GM15510 (cell line): Measurements from ENCODE around the gene CRIM1.

Source experiments
- POLR2A ChIP-seq: IDR thresholded peaks from 3 replicates; pipeline ENCODE4 v1.6.1; 2011; ENCODE audit warnings: borderline replicate concordance; ENCODE audit not compliant: insufficient read length; ENCODE audit errors: extremely low read depth

The CRIM1 gene

DNA sequence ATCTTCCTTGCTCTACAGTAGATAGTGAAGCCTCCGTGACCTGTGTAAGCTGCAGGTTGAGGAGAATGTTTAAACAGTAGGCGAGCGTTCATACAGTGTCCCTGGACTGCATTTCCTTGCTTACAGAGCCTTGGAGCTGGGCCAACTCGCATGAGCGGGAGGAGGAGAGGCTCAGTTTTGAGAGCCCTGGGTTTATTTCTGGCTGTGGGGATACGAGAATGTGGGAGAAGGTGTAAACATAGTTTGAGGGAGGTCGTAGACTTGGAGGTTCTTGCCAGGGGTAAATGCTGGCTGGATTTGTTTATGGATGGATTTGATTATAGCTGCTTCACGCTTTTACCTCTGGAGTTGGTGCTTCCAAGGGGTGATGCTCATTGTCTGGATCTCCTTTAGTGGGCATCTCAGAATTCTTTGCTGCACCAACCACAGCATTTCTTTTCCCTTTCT is 20.8 kb downstream of the CRIM1 start:
- no peak for TF ChIP-seq POLR2A

DNA sequence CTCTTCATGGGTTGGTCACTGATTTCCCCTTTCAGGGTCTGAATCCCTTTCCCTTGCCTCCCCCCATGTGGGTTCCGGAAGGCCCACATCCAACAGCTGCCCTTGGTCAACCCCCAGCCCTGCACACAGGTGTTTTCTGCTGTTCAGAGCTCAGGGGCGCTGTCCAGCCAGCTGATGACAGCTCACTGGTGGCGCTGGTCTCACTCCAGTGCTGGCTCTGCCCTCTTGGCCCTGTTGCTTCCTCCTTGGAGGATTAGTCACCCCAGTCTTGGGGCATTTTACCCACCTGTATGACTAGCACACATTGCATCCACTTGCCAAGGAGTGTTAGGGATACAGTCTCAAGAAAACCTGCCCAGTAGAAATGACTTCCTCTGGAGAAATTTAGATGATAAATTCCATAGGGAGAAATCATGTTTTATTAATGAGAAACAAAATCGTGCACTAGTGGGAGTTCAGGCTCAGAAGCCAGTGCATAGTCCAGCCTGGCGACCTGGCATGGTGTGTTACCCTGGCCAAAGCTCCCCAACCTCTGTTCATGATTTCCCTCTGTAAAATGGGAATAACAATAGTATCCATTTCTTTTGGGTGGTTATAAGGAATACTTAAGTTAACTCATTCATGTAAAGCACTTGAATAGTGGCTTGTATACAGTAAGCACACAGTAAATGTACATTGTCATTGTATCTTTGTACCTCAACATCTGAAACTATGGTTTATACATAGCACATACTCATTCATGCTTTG is 21.6 kb downstream of the CRIM1 start:
- no peak for TF ChIP-seq POLR2A

DNA sequence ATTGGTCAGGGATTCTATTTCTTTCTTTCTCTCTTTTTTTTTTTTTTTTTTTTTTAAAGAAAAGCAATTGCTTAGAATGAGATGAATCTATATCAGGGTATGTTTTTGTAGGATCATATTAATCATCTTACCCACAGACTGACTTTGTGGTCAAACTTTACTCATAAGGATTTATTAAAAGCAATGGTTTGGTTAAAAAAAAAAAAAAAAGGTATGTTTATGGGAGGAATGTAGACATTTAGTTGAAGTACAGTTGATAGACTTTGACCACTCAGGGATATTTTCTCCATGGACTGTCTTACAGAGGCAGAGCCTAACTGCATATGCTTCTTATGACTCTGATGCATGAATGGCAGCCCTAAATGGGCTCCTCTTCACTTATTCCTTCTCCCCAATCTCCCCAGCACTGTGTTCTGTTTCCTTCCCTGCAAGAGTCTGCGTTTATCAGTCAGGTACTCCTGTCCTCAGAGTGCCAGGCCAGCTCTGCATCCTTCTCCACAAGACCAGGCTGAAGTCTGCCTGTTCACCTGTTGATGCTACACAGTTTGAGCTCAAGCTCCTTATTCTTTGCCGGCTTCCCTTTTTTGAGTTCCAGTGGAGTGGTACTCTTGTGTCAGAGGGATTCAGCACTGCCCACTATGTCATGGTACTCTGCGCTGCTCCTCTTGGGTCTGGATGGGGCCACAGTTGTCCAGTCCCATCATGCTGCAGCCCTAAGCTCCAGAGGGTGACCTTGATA is 24.3 kb downstream of the CRIM1 start:
- no peak for TF ChIP-seq POLR2A

DNA sequence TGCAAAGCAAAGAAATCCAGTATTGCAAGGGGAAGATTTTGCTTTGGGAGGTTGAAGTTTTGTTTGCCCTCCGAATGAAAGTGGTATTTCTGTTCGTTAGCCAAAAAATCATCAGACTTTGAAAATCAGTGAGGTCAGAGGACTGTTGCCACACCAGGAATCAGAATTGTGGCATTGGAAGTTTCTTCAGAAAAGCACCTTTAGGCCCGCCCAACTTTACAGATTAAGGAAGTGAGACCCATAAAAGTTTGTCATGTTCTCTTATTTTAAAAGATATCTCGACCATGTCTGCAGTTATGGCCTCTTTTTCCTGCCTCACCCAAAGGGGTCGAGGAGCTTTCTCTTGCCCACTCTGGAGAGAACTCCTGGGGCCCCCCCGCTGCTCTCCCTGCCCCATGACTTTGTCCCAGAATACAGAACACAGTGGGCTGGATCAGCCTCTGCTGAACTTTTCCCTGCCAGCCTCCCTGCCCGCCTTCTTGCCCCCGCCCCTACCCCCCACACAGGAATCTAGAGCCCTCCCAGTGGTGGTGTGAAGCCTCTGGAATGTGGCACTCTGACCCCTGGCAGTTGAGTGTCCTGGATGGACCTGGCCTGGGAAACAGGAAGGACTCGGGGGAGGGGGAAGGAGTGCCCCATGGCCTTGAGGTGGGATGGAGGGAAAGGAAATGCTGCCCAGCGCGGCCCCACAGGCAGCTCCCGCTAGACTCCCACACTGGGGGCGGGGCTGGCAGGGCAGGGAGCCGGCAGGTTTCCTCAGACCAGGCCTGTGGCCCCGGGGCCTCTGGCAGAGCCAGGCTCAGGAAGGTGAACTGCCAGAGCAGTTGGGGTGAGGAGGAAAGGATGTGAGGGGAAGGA is 25.3 kb downstream of the CRIM1 start:
- TF ChIP-seq POLR2A = no peak

DNA sequence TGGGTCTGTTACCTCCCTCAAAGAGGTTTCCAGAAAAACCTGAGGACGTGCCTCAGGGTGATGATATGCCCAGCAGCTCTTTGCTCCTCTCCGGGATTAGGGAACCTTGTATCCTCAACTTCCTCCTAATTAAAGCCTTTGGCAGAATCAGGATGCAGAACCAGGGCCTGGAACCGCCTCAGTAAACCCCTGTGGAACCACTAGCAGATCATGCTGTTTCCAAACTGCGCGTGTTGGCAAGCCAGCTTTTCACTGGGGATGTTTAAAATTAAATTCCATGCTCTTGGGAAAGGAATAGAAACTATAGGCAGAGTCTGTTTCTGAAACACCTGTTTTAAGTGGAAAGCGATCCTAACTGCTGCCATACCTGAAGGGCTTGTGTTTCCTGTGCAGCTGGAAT is 26.4 kb downstream of the CRIM1 start:
- TF ChIP-seq POLR2A = no peak

DNA sequence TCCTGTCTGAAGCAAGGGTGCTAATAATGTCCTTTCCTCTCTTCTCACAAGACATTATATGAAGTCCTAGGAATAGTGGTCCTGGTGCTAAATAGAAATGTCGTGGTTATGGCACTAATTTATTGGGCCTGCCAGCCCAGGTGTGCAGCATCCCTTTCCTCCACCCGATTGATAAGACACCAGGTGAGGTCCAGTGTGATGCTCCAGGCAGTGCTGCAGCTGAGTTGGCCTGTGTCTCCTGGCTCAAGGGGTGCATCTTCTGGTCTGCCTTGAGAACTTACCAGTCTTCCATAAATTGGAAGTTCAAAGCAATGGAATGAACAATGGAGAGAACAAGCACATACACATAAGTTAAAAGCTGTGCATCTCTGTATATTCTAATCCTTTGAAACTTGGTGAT is 26.9 kb downstream of the CRIM1 start:
- no peak for TF ChIP-seq POLR2A

DNA sequence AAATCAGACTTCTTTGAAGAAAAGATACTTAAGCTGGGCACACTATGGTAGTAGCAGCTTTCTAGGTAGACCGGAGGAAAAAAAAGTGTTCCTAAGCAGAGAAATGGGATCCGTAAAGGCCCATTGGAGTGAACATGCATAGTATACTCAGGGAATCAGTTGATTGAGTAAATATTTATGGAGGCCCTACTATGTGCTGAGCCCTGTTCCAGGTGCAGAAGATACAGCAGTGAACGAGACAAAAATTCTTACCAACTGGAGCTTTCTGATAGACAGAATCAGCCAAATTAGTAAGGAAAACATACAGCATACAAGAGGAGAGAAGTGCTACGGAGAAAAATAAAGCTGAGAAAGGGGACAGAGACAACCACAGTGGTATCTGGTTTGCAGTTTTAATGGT is 28.1 kb downstream of the CRIM1 start:
- TF ChIP-seq POLR2A = no peak

DNA sequence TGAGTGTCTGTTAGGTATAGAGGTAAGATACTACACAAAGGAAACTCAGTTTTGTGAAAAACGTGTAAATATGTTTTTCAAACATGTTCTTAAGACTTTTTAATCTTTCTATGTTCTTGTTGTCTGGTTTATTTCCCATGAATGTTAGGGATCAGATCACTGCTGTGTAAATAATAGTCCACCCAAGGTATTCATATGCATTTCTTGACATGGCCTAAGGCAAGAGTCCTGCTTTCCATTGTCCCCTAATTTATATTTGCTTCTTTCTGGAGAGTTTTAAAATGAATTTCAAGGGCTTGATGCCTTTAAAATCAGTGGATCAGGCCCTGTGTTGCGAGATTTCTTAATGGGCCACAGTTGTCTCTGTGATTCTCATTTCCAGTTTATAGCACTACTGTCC is 28.9 kb downstream of the CRIM1 start:
- TF ChIP-seq POLR2A = no peak

DNA sequence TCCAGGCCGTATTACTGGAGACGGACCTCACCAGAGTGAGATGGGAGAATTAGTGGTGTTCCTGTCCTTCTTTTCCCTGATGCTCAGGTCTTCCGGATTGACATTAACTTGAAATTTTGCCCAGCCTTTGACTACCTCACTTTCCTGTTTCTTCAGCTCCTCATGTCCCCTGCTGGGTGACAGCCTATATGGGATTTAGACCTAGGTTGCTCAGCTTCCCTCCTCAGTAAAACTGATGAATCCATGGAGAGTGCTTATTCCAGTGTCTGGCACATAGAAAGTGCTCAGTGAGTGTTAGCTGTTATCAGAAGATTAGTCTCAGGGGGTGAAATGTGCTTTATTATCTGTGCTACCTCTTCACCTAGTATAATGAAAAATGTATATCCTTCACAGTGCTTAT is 30.0 kb downstream of the CRIM1 start:
- TF ChIP-seq POLR2A = no peak

DNA sequence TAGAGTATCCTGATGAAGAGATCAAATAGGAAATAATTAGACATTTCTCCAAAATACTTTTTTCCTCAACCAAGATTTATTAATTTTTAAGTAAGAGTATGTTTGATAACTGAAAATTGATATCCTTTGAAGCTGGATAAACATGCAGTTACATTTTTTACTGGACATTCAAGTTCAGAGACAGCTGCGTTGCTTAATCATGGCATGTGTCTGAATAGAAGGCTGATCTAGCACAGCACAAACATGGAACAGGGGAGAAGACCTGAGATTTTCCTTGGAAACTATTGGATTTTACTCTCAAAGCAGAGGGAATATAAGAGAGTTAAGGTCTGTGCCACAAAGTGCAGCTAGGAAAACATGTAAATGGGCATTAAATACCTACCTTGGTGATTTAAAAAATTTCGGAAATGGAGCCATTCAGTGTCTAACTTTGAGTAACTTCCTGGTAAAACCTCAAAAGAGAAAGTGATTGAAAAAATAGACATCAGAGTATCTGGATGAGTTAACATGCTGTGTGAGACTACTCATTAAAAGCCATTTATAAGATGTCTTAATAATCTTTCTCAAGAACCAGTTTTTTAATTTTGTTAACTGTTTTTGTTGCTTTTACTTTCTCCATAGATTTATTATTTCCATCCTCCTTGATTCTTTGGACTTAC is 31.8 kb downstream of the CRIM1 start:
- TF ChIP-seq POLR2A = no peak

DNA sequence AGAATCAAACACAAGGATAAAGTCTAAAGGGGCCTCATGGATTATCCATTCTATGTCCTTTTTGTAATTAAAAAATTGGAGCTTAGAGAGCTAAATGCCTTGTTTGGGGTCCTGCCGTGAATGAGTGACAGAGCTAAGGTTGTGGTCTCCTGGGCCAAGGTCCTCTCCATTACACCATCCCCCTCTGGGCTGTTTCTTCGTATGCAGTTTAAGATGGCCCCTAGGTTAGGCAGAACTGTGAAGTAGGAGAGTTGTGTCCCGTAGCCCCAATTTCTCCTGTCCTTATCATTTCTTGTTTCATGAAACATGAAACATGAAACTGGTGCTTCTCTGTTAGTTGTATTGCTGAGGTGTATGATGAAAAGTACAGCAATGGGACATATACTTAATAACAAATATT is 32.9 kb downstream of the CRIM1 start:
- TF ChIP-seq POLR2A = no peak

DNA sequence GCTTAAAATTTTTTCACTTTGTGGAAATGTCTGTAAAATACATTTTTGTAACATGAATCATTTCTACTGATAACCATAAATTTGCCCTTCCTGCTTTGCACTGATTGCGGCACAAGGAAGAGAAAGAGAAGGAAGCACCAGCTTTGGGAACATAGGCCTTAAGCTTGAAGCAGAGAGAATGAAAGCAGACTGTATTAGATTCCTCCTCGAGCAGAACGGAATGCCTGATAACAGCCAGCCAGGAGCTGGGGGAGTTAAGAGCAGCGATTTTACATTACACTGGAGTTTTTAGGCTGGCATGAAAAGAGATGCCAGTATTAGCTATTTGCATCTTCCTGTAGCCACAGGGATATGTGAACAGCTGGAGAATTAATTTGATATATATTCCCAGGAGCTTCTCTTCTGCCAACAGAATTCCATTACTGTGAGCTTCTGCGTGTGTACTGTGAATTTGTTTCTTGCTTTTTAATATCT is 33.5 kb downstream of the CRIM1 start:
- TF ChIP-seq POLR2A = no peak

DNA sequence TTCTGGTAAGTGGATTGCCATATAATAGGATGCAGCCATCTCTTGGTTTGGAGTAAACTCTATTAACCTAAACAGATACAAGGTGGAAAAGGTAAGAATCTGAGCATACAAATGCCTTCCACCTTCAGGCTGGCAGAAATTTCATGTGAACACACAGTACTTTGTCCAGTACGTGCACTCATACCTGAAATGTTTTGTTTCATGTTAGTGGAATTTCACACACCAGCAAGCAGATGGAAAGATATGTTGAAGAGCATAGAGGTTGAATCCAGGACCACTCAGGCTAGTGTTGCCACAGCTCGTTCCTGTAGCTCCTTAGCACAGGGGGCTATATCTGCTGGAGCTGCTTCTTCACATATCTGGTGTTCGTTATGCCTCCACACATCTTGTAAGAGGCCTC is 34.0 kb downstream of the CRIM1 start:
- no peak for TF ChIP-seq POLR2A

DNA sequence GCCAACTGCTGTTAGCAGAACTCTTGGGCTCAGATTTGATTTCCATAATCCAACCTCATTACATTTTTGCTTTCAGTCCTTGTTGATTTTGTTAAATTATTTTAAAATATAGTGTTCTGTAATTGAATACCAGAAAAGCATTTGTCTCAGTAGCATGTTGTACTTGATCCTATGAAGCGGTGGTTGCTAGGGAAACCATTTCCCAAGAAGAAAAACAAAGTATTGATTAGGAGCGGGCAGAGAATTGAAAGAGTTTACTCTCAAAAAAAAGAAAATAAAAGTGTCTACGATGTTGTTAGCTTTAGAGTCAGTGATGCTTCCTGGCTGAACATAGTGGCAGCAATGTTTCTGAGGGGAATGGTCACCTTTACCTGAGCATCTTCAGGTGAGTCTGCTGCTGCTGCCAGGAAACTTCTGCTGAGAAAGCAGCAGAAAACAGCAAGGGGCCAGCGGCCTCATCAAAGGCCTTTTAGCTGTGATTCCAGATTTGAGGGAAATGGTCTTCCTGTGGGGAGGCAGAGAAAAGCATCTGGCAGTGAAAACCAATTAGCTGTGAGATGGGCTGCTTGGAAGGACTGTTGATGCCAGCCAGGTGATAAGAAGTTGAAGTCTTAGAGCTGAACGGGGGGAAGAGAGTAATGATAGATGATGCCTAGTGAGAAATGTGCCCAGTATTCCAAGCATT is 37.1 kb downstream of the CRIM1 start:
- no peak for TF ChIP-seq POLR2A

DNA sequence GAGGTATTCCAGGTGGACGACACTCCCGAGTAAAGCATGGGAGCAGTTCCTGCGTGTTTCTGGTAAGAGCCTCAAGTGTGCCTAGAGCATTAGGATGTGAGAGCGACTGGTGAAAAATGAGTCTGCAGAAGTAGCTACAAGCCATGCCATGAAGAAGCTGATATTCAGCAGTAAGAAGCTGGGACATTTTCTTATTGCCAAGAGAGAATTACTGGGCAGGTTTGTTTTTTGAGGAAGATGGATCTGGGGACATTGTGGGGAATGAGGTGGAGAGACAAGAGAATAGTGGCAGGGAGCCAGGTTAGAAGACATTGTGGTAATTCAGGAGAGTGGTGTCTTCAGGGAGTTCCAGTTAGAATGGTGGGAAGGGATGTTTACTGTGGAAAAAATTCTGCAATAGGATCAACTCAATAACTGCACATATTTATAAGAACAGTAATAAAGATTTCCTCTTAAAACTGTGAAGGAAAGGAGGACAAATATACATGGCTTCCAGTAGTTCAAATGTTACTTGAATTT is 38.2 kb downstream of the CRIM1 start:
- no peak for TF ChIP-seq POLR2A

DNA sequence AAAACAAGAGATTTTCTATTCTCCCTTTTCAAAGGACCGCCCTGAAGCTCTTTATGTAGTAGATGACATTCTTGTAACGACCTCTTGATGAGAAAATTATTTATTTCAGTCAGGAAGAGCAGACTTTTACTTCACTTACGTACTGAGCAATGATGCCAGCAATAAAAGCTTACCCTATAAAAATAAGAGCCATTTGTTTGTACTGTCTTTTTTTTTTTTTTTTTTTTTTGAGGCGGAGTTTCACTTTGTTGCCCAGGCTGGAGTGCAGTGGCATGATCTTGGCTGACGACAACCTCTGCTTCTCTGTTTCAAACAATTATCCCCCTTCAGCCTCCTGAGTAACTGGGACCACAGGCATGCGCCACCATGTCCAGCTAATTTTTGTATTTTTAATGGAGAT is 39.2 kb downstream of the CRIM1 start:
- TF ChIP-seq POLR2A = no peak
